ENCODE results near the gene LTBP2. TPM values are rescaled to one million over a fixed set of nuclear protein-coding genes. Genes with fewer than 3 reads are reported as not detected.

LTBP2 gene
- total RNA-seq, 1 donor from 2014 or later, result 1.9 TPM

- H3K4me3 Mint-ChIP-seq (ENCODE audit: unreplicated experiment), result no peak overlapping the region
- no peak overlapping the region for H3K27ac Mint-ChIP-seq (ENCODE audit: unreplicated experiment)
- peaks cover 7% of the 10 kb centered on the region for H3K27me3 Mint-ChIP-seq (ENCODE audit: unreplicated experiment)
- no peak for TF ChIP-seq CTCF (IDR thresholded peaks at IDR 0.05; ENCODE audit: unreplicated experiment)
- DNase-seq (ENCODE audit: low spot score), result no peak
- no peaks in the 10 kb centered on the region for H3K9me3 Mint-ChIP-seq (ENCODE audit: unreplicated experiment)
- peaks cover 2% of the 10 kb centered on the region for H3K4me1 Mint-ChIP-seq (ENCODE audit: unreplicated experiment)
- no peaks in the 10 kb centered on the region for H3K36me3 Mint-ChIP-seq (ENCODE audit: low read depth, unreplicated experiment)
Observed at GRCh38 chr14:74571901-74572725, 39.9 kb downstream of the LTBP2 start.

- Mint-ChIP-seq H3K9me3 (ENCODE audit: unreplicated experiment) (no peaks in the 10 kb centered on the region), H3K27me3 (ENCODE audit: unreplicated experiment) (peaks cover 4% of the 10 kb centered on the region), H3K4me3 (ENCODE audit: unreplicated experiment) (no peak overlapping the region), H3K27ac (ENCODE audit: unreplicated experiment) (no peak overlapping the region), H3K4me1 (ENCODE audit: unreplicated experiment) (peaks cover 2% of the 10 kb centered on the region), H3K36me3 (ENCODE audit: low read depth, unreplicated experiment) (no peaks in the 10 kb centered on the region)
- no peak for TF ChIP-seq CTCF (IDR thresholded peaks at IDR 0.05; ENCODE audit: unreplicated experiment)
- DNase-seq (ENCODE audit: low spot score), result no peak
Observed at GRCh38 chr14:74571441-74571841, 40.6 kb downstream of the LTBP2 start.

- no peak for TF ChIP-seq CTCF (IDR thresholded peaks at IDR 0.05; ENCODE audit: unreplicated experiment)
- Mint-ChIP-seq H3K27ac (ENCODE audit: unreplicated experiment) (no peak overlapping the region), H3K4me1 (ENCODE audit: unreplicated experiment) (peaks cover 2% of the 10 kb centered on the region), H3K9me3 (ENCODE audit: unreplicated experiment) (no peaks in the 10 kb centered on the region), H3K36me3 (ENCODE audit: low read depth, unreplicated experiment) (no peaks in the 10 kb centered on the region), H3K4me3 (ENCODE audit: unreplicated experiment) (no peak overlapping the region), H3K27me3 (ENCODE audit: unreplicated experiment) (peaks cover 6% of the 10 kb centered on the region)
- no peak for DNase-seq (ENCODE audit: low spot score)
Observed at GRCh38 chr14:74570696-74571095, 41.3 kb downstream of the LTBP2 start.

GRCh38 chr14:74569806-74570591 lies 42.0 kb downstream of the LTBP2 start:
- no peak overlapping the region for H3K4me3 Mint-ChIP-seq (ENCODE audit: unreplicated experiment)
- no peak overlapping the region for H3K27ac Mint-ChIP-seq (ENCODE audit: unreplicated experiment)
- H3K9me3 Mint-ChIP-seq (ENCODE audit: unreplicated experiment), result no peaks in the 10 kb centered on the region
- no peaks in the 10 kb centered on the region for H3K36me3 Mint-ChIP-seq (ENCODE audit: low read depth, unreplicated experiment)
- H3K27me3 Mint-ChIP-seq (ENCODE audit: unreplicated experiment), result peaks cover 6% of the 10 kb centered on the region
- H3K4me1 Mint-ChIP-seq (ENCODE audit: unreplicated experiment), result peaks cover 2% of the 10 kb centered on the region
- DNase-seq (ENCODE audit: low spot score), result no peak
- no peak for TF ChIP-seq CTCF (IDR thresholded peaks at IDR 0.05; ENCODE audit: unreplicated experiment)

- no peak overlapping the region for H3K4me3 Mint-ChIP-seq (ENCODE audit: unreplicated experiment)
- no peak overlapping the region for H3K27ac Mint-ChIP-seq (ENCODE audit: unreplicated experiment)
- H3K9me3 Mint-ChIP-seq (ENCODE audit: unreplicated experiment), result no peaks in the 10 kb centered on the region
- peaks cover 6% of the 10 kb centered on the region for H3K27me3 Mint-ChIP-seq (ENCODE audit: unreplicated experiment)
- no peak for TF ChIP-seq CTCF (IDR thresholded peaks at IDR 0.05; ENCODE audit: unreplicated experiment)
- no peaks in the 10 kb centered on the region for H3K36me3 Mint-ChIP-seq (ENCODE audit: low read depth, unreplicated experiment)
- no peak for DNase-seq (ENCODE audit: low spot score)
- peaks cover 2% of the 10 kb centered on the region for H3K4me1 Mint-ChIP-seq (ENCODE audit: unreplicated experiment)
Observed at GRCh38 chr14:74569387-74569786, 42.6 kb downstream of the LTBP2 start.
